PC-9 (cell line): Measurements from ENCODE around the gene FRZB. TPM values are rescaled to one million over a fixed set of nuclear protein-coding genes. Genes with fewer than 3 reads are reported as not detected.

Experiments
- BruUV-seq: library from RNA; stranded (reverse); fragments of 400-500 nt; replicated peaks from 2 replicates; lab custom pipeline; 2021; lab: Mats Ljungman, UMichigan
- CTCF ChIA-PET: fragments of 300-600 bp; sonication (Branson Sonifier 250); formaldehyde crosslinking; loops from one replicate; lab custom pipeline; 2022; ENCODE audit warnings: antibody characterized with exemption; lab: Charles Lee
- POLR2A ChIA-PET: fragments of 300-600 bp; sonication (Branson Sonifier 250); formaldehyde crosslinking; loops from one replicate; lab custom pipeline; 2022; ENCODE audit warnings: antibody characterized with exemption; ENCODE audit not compliant: unreplicated experiment; lab: Charles Lee
- DNase-seq, 2 experiments: peaks; one replicate each; pipeline versions ENCODE4 v3.0.0 to v3.0.0-alpha.2; 2015 to 2022; ENCODE audit warnings: mixed read lengths in 1 of 2
- H2AFZ ChIP-seq: fragments of 200-600 bp; sonication (generic); 2 replicates; pipeline ENCODE4 v1.8.1; 2017; ENCODE audit warnings: antibody characterized with exemption
- H3F3A ChIP-seq: fragments of 200-600 bp; sonication (generic); 2 replicates; pipeline ENCODE4 v1.8.1; 2017; ENCODE audit warnings: antibody characterized with exemption, mild to moderate bottlenecking, low read depth; ENCODE audit not compliant: insufficient read depth
- H3K27ac ChIP-seq: fragments of 200-600 bp; sonication (generic); 2 replicates; pipeline ENCODE4 v1.6.1; 2016; ENCODE audit warnings: mixed run types
- H3K27me3 ChIP-seq: fragments of 200-600 bp; sonication (generic); 2 replicates; pipeline ENCODE4 v1.6.1; 2016; ENCODE audit warnings: low read depth, mixed run types; ENCODE audit not compliant: insufficient read depth
- H3K36me3 ChIP-seq: fragments of 200-600 bp; sonication (generic); 2 replicates; pipeline ENCODE4 v1.6.1; 2016; ENCODE audit warnings: low read depth, mixed run types
- H3K4me1 ChIP-seq: fragments of 200-600 bp; sonication (generic); replicated peaks from 2 replicates; pipeline ENCODE4 v1.6.1; 2016; ENCODE audit warnings: mixed run types; ENCODE audit not compliant: insufficient read depth
- H3K4me2 ChIP-seq: fragments of 200-600 bp; sonication (generic); 2 replicates; pipeline ENCODE4 v1.6.1; 2017; ENCODE audit warnings: mixed run types
- H3K4me3 ChIP-seq: fragments of 200-600 bp; sonication (generic); 2 replicates; pipeline ENCODE4 v1.6.1; 2016; ENCODE audit warnings: mixed run types
- H3K79me2 ChIP-seq: fragments of 200-600 bp; sonication (generic); 2 replicates; pipeline ENCODE4 v1.6.1; 2017; ENCODE audit warnings: low read depth, mixed run types
- H3K9me2 ChIP-seq: fragments of 200-600 bp; sonication (generic); 2 replicates; pipeline ENCODE4 v1.8.1; 2017; ENCODE audit warnings: mild to moderate bottlenecking; ENCODE audit not compliant: insufficient read depth
- H3K9me3 ChIP-seq: fragments of 200-600 bp; sonication (generic); 2 replicates; pipeline ENCODE4 v1.8.1; 2016; ENCODE audit warnings: low read depth; ENCODE audit not compliant: insufficient read depth
- H4K20me1 ChIP-seq: fragments of 200-600 bp; sonication (generic); 2 replicates; pipeline ENCODE4 v1.8.1; 2017; ENCODE audit not compliant: insufficient read depth
- EZH2 ChIP-seq: fragments of 200-600 bp; sonication (generic); IDR thresholded peaks from 2 replicates; pipeline ENCODE4 v1.8.0; 2017; ENCODE audit warnings: antibody characterized with exemption, low read depth
- intact Hi-C: fragments of 100-400 bp; cut with micrococcal nuclease; formaldehyde crosslinking; loops from one replicate; pipeline ENCODE4 v1.10.0; 2022; ENCODE audit not compliant: unreplicated experiment
- total RNA-seq: library from RNA; stranded (reverse); gene quantifications from 2 replicates; pipeline ENCODE4 v1.2.3, GENCODE V29; 2021
- TF ChIP-seq, protein P1 (sequence below): fragments of 200-600 bp; sonication (generic); conservative IDR thresholded peaks from 2 replicates; pipeline ENCODE4 v1.6.1; 2017; ENCODE audit warnings: mixed run types, antibody characterized with exemption, mild to moderate bottlenecking, moderate library complexity

FRZB gene
- total RNA-seq, 1 experiment from 2014 or later, result 0.15 TPM

DNA sequence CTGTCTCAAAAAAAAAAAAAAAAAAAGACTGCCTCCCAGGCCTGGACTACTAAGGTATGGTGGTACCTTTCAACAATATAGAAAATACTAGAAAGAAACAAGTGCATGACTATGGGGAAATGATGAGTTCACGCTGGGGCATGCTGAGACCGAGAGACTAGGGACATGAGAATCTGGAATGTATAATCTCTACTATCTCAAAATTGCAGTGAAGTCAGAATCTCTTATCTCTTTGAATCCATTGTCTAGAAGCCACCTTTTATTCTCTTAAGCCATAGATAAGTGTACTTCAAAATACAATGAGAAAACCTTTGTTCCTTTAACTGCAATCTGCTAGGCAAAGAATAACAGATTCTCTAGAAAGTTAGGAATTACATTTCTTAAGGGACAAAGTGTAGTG is 5.6 kb downstream of the FRZB start:
- Histone ChIP-seq H3F3A (no peaks in the 10 kb centered on the region), H3K36me3 (no peaks in the 10 kb centered on the region), H4K20me1 (no peaks in the 10 kb centered on the region), H3K79me2 (no peaks in the 10 kb centered on the region), H2AFZ (no peak overlapping the region), H3K9me3 (no peaks in the 10 kb centered on the region), H3K4me3 (no peak overlapping the region), H3K27me3 (no peaks in the 10 kb centered on the region), H3K9me2 (no peaks in the 10 kb centered on the region), H3K4me1 (no peaks in the 10 kb centered on the region), H3K4me2 (no peak overlapping the region), H3K27ac (no peak overlapping the region)
- intact Hi-C loops, result no loop called here
- no peak for TF ChIP-seq EZH2
- TF ChIP-seq, protein P1, sequence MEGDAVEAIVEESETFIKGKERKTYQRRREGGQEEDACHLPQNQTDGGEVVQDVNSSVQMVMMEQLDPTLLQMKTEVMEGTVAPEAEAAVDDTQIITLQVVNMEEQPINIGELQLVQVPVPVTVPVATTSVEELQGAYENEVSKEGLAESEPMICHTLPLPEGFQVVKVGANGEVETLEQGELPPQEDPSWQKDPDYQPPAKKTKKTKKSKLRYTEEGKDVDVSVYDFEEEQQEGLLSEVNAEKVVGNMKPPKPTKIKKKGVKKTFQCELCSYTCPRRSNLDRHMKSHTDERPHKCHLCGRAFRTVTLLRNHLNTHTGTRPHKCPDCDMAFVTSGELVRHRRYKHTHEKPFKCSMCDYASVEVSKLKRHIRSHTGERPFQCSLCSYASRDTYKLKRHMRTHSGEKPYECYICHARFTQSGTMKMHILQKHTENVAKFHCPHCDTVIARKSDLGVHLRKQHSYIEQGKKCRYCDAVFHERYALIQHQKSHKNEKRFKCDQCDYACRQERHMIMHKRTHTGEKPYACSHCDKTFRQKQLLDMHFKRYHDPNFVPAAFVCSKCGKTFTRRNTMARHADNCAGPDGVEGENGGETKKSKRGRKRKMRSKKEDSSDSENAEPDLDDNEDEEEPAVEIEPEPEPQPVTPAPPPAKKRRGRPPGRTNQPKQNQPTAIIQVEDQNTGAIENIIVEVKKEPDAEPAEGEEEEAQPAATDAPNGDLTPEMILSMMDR, result no peak
- no peak for DNase-seq
- POLR2A ChIA-PET, result interaction anchor here (0.6 kb wide), 1 partner anchor 20 kb away, joined by 5 read pairs; no protein-coding TSS in a partner anchor
- CTCF ChIA-PET, result no interaction called here
- BruUV-seq, result no TSS peak

DNA sequence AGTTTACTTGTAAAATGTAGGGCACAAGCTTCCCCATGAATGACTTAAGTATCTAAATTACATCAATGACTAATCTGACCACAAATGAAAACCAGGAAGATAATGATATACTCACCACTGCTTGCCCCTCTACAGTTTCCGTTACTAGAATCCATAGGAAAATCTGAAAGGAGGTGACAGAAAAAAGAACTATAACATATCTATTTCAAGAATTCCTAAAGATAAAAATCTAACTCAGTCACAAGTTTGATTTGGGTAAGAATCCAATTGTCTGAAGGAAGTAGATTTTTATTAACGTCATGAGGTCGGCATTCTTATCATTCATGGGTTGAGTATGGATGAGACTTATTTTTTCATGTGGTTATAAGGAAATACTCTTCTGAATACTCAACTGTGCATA is 7.8 kb downstream of the FRZB start:
- POLR2A ChIA-PET, result no interaction called here
- Histone ChIP-seq H3K36me3 (no peaks in the 10 kb centered on the region), H3K4me1 (no peaks in the 10 kb centered on the region), H3K4me2 (no peak overlapping the region), H4K20me1 (no peaks in the 10 kb centered on the region), H3K79me2 (no peaks in the 10 kb centered on the region), H3K27me3 (no peaks in the 10 kb centered on the region), H3K9me3 (no peaks in the 10 kb centered on the region), H3K4me3 (no peak overlapping the region), H3F3A (no peaks in the 10 kb centered on the region), H3K27ac (no peak overlapping the region), H3K9me2 (no peaks in the 10 kb centered on the region), H2AFZ (no peak overlapping the region)
- DNase-seq, result peak in 1 of 2 experiments; percentile 45
- CTCF ChIA-PET, result no interaction called here
- intact Hi-C loops, result no loop called here
- no TSS peak for BruUV-seq
- TF ChIP-seq EZH2, result no peak
- TF ChIP-seq, protein P1, result no peak

DNA sequence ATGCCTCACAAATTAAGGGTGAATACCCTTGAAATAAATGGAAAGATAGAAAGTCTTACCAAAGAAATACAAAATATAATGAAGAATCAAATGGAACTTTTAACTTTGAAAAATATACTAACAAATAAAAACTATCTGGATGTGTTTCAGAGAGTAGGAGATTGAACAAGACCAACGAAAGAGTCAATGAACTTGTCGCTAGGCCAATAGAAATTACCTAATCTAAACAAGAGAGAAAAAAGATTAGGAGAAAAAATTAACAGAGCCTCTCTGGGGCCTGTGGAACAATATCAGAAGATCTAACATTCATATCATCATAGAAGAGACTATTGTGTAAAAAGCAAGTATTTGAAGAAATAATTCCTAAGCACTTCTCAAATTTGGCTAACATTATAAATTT is 11.1 kb downstream of the FRZB start:
- Histone ChIP-seq H3K9me2 (no peaks in the 10 kb centered on the region), H3K4me3 (no peak overlapping the region), H3K27ac (no peak overlapping the region), H3F3A (no peaks in the 10 kb centered on the region), H3K79me2 (no peaks in the 10 kb centered on the region), H3K4me1 (no peaks in the 10 kb centered on the region), H3K36me3 (no peaks in the 10 kb centered on the region), H2AFZ (no peak overlapping the region), H3K9me3 (no peaks in the 10 kb centered on the region), H4K20me1 (no peaks in the 10 kb centered on the region), H3K27me3 (no peaks in the 10 kb centered on the region), H3K4me2 (no peak overlapping the region)
- intact Hi-C loops, result no loop called here
- ChIA-PET CTCF (interaction anchor here (0.6 kb wide), 1 partner anchor 1163 kb away, joined by 3 read pairs; no protein-coding TSS in a partner anchor), POLR2A (no interaction called here)
- TF ChIP-seq EZH2, result no peak
- TF ChIP-seq, protein P1, result no peak
- no TSS peak for BruUV-seq
- DNase-seq, result no peak
